Left ventricle myocardium superior (tissue), 1 donor: ENCODE measurements around the gene RNU2-63P. TPM values are rescaled to one million over a fixed set of nuclear protein-coding genes. Genes with fewer than 3 reads are reported as not detected.
"Not testable (repeated sequence)": the region's sequence is repeated elsewhere in the genome, so short reads cannot be mapped to it uniquely, and the experiment has no call there.

Experiments
- ATAC-seq: fragments of 200-7000 bp; cut with Tn5 transposase; one replicate; pipeline ENCODE4 v1.9.1; 2020; ENCODE audit warnings: mild to moderate bottlenecking, moderate library complexity
- DNase-seq: peaks from one replicate; pipeline ENCODE4 v3.0.0-alpha.2; 2020
- intact Hi-C: fragments of 100-400 bp; cut with micrococcal nuclease; formaldehyde crosslinking; loops from one replicate; pipeline ENCODE4 v1.11.0; 2022
- total RNA-seq: library from RNA; stranded (reverse); fragmentation: NEBNext Ultra II Directional; extraction: Animal tissue kit (Norgen Biotek cat#: 25700); gene quantifications from one replicate; pipeline ENCODE4 v1.2.1, GENCODE V29; 2021
- donor health status: DM: no; HTN: yes; CAD: no; lungs with severe emphysema.

The RNU2-63P gene
- total RNA-seq, 1 donor from 2014 or later = not detected

DNA sequence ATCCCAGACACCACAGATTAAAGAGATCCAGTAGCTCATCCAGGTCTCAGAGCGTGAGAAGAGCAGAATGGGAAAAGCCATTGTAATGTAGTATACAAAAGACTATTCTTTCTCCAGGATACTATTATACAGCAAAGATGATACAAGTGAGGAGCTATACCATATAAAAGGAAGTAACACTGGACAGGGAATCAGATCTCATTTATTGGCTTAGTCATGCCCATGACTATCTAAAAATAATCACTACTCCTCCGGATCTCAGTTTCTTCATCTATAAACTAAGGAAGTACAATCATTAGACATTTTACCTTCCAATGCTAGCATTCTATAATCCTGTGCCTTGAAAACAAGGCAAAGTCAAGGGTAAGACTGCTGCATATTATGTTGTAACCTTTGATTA lies 19.8 kb upstream of the RNU2-63P start:
- intact Hi-C loops = no loop called here
- ATAC-seq = no peak
- no peak for DNase-seq

DNA sequence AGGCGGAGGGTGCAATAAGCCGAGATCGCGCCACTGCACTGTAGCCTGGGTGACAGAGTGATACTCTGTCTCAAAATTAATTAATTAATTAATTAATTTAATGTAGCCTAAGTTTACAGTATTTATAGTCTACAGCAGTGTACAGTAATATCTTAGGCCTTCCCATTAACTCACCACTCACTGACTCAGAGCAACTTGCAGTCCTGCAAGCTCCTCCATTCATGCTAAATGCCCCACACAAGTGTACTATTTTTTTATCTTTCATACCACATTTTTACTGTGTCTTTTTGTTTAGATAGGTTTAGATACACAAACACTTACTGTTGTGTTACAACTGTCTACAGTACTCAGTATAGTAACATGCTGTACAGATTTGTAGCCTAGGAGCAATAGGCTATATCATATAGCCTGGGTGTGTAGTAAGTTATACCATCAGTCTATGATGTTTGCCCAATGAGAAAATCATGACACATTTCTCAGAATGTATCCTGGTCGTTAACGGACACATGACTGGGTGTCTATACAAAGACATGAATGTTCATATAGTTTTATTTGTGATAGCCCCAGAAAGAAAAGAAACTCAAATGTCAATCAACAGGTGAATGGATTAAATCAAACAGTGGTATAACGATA lies 15.8 kb upstream of the RNU2-63P start:
- intact Hi-C loops = no loop called here
- ATAC-seq = no peak
- DNase-seq = no peak

DNA sequence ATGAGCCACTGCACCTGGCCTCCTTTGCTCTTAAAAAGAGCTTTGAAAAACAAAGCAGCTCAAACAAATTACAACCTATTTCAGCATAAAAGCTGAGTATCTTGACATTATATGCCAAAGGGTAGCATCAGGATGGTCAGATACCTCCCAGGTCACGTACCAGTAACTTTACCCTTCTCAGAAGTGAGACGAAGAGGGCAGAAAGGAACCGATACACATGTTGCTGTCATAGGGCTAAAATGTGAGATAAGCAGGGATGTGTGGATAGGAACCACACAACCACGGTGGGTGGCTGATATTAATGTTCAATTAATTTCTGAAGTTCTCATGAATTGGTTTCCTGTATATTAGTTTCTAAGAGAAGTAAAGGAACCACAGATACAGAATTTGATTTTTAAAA lies 12.6 kb upstream of the RNU2-63P start:
- ATAC-seq = no peak
- no peak for DNase-seq
- intact Hi-C loops = no loop called here

DNA sequence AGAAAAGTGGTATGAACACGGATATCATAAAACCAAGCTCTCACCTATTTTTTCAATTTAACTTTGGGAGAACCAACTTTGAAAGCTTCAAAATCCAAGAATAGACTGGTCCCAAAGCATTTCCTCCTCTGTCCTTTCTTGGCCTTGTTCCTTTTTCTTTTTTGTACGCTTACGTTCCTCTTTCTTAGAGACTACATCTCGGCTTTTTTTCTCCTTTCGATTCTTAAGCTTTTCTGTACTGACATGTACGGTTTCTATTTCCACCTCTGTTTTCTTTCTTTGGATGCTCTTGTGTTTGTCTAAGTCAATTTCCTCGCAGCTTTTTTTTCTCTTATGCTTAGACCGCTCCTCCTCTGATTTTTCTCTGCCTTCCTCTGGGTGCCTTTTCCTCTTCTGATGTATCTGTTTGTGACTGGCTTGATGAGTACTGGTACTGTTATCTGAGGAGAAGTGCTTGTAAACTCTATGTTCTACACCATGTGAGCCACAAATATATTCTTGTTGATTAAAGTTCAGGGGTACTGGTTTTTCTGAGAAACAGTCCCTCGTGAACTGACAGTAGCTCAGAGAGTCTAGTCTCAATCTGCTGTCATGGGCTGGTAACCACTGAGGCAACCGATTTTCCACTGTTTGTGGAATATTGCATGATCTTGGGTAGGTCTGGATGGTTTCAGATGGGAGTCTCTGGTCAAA lies 11.5 kb upstream of the RNU2-63P start:
- intact Hi-C loops = no loop called here
- ATAC-seq (no peak), DNase-seq (no peak)

DNA sequence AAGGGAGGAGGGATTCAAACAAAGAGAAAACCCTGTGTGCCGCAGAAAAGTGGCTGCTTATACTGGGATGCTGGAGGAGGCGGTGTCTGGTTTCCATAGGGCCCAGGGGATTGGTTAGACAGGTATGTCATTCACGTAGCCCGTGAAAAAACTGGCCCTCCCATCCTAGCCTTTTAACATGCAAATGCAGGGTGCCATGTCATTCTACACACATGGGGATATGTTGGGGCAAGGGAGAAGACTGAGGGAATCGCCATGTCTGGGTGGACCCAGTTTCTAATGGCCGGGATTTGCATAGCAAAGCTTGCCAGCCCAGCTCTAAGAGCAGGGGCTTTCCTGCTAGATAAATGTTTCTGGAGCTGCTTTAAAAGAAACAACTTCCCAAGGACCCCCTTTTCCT lies 8.2 kb upstream of the RNU2-63P start:
- intact Hi-C loops = no loop called here
- DNase-seq (no peak), ATAC-seq (no peak)

DNA sequence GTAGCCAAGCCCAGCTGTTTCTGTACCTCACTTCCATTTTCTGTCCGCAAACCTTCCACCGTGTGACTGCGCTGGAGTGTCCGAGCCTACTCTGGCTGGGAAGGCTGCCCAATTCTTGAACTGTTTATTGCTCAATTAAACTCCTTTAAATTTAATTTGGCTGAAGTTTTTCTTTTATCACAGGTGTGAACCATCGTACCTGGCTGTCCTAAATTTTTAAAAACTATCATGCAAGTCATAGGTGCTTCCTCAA lies 6.2 kb upstream of the RNU2-63P start:
- DNase-seq (no peak), ATAC-seq (no peak)
- intact Hi-C loops = no loop called here

DNA sequence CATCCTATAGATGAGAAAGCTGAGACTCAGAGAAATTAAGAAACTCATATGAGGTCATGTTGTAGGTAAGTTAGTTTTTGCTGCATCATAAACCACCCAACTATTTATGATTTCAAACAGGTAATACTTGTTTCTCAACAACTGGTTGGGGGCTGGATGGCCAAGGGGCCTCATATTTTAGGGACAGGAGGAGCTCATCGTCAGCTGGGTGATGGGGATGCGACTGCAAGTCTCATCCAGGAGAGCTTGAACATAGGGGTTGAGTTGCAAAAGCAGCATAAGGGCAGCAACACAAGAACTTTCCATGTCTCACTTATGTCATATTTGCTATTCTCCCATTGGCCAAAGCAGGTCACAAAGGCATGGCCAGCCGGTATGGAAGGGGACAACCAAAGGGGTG lies 3.6 kb upstream of the RNU2-63P start:
- no peak for DNase-seq
- no peak for ATAC-seq
- intact Hi-C loops = no loop called here

DNA sequence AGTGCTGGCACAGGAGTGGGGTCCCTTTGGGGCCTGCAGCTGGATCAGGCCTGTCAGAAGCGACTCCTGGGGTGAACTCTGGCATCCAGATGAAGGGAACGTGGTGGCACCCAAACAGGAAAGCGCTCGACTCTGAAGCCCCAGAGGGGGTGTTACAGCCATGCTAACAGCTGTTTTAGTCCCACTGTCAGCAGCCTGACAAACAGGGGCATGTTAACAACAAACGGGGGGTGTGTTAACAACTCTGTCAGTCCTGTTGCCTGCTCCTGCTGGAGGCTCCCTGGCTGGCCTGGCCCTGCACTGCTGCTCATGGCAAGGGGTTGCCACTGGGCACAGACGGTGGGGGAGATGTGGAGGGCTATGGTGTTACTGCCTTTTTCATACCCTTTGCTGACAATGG lies 2.6 kb upstream of the RNU2-63P start:
- no peak for ATAC-seq
- no peak for DNase-seq
- intact Hi-C loops = no loop called here

DNA sequence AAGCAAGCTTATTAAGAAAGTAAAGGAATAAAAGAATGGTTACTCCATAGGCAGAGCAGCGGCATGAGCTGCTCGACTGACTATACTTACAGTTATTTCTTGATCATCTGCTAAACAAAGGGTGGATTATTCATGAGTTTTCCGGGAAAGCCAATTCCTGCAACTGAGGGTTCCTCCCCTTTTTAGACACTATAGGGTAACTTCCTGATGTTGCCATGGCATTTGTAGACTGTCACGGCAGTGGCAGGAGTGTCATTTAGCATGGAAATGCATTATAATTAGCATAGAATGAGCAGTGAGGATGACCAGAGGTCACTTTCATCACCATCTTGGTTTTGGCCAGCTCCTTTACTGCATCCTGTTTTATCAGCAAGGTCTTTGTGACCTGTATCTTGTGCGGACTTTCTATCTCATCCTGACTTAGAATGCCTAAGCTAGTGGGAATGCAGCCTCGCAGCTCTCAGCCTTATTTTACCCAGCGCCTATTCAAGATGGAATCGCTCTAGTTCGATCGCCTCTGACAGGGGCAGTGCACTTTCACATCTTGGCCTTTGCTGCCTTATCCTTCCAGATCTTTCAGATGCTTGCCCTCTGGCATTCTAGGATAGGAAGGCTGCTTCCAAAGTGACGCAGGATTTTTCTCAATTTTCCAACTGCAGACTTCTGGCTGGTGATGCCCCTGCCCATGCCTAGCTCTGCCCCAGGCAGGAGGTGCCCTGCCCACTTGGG lies 1.9 kb upstream of the RNU2-63P start:
- ATAC-seq, intact Hi-C loops: not testable (repeated sequence)

DNA sequence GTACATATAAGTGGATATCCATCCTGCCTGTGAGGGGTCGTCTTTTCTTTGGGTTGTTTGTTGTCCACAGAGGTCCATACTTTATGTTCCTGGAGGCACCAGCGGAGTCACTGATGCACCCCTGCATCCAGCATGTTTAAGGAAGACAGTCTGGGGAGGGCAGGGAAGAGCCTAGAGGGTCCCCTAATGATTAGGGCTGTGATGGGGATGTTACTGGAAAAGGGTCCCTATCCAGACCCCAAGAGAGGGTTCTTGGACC lies 1.4 kb upstream of the RNU2-63P start:
- ATAC-seq, intact Hi-C loops, DNase-seq: not testable (repeated sequence)

More for the DNA sequence above, 1.9 kb upstream of the RNU2-63P start:
- not testable (repeated sequence) for DNase-seq

DNA sequence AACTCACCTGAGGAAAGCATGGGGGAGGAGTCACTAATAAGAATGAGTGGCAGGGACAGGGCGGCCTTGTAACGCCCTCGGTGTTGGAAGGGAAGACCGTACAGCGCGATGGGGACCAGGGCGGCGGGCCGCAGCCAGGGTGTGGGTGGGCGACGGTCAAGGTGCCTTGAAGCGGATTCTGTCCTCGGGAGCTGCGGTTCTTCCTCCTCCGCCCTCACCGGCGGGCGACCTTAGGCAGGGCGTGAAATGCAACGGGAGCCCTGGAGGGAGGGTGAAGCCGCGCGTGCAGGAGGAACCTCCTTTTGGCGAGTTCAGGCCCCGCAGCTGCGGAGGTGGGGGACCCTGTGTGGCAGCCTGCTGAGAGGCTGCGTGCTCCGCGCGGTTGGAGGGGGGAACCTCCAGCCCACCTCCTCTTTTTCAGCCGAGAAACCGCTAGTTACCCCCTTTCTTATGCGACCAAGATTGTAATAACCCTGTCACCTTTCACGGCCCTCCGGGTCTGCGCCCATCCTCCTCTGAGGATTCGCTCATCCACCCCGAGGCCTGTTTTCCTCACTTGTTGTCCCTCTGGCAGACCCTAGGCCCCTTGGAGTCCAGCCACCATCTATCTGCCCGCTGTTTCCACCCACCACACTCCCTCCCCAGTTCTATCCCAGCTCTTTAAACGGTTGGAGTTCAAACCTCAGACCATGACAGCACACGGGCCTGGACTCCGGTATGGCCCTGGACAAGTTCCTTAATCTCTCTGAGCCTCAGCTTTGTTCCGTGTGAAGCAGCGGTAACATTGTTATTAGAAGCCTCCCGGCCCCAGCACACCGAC lies 823 bp upstream of the RNU2-63P start:
- intact Hi-C loops = no loop called here
- ATAC-seq (peak; percentile 77), DNase-seq (peak; percentile 61)

DNA sequence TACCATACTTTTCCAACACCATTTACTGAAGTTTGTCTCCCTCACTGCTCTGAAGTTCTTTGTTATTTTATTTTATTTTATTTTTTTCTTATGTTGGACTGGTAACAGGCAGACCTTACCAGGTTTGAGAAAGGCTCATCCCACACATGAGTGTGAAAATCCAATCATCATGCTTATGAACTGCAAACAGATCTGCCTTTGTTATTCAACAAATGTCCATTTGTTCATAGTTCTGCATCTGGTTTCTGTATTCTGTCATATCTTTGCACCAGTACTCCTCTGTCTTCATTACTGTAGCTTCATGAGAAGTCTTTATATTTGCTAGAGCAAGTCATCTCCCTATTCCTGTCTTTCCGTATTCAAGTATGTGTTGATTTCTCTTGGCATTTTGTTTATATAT lies 5.3 kb downstream of the RNU2-63P start:
- ATAC-seq (no peak), DNase-seq (no peak)
- intact Hi-C loops = no loop called here

DNA sequence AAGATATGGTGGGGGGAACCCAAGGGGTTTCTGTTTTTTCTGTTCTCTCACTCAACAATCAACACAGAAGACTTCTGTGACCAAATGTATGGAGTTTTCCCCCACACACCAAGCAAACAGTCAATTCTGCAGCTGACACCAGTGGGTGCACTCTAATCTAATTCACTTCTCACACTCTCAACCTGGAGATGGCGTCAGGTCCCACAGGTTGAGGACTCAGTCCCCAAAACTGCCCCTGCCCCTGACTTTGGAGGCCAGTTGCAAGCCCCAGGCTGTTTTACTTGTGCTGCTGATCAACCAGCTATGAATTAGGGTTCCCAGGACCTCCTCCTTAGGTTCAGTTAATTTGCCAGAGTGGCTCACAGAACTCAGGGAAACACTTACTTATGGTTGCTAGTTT lies 6.2 kb downstream of the RNU2-63P start:
- intact Hi-C loops = no loop called here
- DNase-seq = no peak
- no peak for ATAC-seq

DNA sequence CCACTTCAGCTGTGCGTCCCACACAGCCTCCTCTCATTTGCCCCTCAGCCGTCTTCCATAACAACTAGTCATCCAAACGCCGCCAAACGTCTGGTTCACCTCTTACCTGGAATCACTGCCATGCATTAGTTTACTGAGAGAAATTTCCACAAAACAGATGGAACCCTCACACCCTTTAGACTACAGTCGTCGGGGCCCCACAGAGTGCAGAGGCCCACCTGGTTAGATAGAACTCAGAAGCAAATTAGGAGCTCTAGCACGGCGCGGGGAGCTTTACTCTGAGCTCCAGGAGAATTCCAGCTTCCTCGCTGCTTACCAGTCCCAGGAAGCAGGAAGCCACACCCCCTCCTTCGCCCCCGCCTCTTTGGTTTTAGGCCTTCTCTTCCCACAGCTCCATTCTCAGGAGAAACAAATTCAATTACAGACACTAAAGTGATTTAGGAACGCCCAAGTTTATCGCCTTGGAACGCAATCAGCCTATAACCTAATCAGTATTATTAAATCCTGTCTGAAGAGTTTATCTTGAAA lies 9.4 kb downstream of the RNU2-63P start:
- DNase-seq = no peak
- intact Hi-C loops = no loop called here
- no peak for ATAC-seq

DNA sequence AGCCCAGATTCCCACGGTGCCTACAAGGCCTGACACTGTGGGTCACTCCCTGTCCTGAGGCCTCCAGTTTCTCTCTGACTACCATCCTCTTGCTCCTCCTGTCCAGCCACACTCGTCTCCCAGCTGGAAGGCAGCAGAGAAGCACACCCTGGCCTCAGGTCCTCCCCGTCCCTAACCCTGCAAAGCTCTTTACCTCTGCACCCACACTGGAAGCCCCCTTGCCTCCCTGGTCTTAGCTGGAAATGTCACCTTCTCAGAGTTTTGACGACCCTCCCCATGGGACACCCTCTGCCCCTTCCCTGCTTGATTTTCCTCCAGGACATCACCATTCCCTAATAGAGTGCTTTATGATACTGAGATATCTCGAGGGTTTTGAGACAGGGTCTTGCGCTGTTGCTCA lies 10.6 kb downstream of the RNU2-63P start:
- intact Hi-C loops = no loop called here
- DNase-seq = no peak
- no peak for ATAC-seq

DNA sequence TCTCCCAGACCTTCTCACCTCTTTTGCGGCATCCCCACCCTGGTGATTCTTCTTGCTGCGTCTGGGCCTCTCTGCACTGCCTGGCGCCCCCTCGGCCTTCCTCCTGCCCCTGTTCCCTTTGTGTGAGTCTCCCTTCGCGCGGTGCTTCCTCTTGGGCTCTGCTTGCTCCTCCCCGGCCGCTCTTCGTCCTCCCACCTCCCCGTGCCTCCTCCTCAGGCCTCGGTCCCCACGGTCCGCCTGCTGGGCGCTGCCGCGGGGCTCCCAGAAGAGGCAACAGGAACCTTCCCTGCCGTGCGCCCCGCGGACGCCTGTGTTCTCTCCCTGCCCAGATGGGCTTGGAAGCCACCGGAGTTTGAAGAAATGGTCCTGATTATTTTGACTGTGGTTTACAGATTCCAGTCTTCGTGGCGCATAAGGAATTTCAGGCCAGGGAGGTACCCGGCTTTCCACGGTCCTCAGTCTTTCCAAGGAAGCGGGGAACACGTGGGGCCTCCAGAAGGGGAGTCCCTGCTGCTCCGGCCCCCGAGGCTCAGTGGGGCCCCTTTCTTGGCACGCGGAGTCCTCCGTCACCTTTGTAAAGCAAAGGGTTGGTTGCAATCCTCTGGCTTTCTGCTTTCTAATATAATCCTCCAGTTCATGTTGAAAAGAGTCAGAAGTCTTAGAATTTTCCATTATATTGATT lies 13.1 kb downstream of the RNU2-63P start:
- ATAC-seq = no peak
- intact Hi-C loops = no loop called here
- DNase-seq = peak; percentile 30

DNA sequence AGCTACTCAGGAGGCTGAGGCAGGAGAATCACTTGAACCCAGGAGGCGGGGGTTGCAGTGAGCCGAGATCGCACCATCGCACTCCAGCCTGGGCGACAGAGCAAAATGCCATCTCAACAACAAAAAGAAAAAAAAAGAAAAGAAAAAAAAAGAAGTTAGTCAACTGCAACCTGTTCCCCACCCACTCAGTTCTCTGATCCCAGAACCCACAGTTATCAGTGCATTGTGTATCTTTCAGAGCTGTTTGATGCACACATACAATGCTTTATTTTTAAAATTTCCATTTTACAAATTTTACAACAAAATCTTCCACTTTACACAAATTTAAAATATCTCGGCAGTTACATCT lies 14.0 kb downstream of the RNU2-63P start:
- ATAC-seq (no peak), DNase-seq (no peak)
- intact Hi-C loops = no loop called here

DNA sequence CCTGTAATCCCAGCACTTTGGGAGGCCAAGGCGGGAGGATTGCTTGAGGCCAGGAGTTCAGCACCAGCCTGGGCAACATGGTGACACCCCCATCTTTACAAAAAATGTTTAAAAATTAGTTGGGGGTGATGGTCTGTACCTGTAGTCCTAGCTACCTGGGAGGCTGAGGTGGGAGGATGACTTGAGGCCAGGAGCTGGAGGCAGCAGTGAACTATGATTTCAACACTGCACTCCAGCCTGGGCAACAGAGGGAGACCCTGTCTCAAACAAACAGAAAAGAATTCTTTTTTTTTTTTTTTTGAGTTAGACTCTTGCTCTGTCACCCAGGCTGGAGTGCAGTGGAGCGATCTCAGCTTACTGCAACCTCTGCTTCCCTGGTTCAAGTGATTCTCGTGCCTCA lies 15.9 kb downstream of the RNU2-63P start:
- intact Hi-C loops, DNase-seq, ATAC-seq: not testable (repeated sequence)

DNA sequence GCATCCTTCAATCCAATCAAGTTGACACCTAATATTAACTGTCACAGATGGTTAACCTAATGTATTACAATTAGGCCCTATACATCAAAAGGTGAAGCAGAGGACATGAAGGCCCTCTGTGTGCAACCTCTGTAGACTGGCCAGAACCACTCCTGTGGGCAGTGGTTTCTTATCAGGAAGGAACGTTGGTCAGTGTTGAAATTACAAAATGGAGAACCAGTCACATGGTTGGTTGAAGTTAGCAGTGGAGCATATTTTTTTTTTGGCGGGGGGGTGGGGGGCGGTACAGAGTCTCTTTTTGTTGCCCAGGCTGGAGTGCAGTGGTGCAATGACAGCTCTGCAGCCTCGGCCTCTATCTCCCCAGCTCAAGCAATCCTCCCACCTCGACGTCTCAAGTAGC lies 19.8 kb downstream of the RNU2-63P start:
- intact Hi-C loops = no loop called here
- ATAC-seq (no peak), DNase-seq (no peak)

DNA sequence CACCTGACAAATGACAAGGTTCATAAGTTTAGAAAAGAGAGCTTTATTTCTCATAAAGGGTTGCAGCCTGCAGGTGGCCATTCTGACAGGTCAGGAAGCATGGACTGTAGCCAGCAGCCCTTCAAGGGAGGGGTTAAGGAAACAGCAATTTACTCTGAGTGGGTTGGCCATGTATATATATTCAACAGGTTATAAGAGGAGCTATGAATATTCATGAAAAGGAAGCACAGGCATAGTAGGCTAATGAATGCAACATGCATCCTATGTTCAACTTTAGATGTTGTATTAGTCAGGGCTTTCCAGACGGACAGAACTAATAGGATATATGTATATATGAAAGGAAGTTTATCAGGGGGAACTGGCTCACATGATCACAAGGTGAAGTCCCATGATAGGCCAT lies 20.6 kb downstream of the RNU2-63P start:
- intact Hi-C loops = no loop called here
- DNase-seq = no peak
- no peak for ATAC-seq
